Amniotic epithelial cell (primary cell): ENCODE measurements around the gene RSAD2.
A peak's percentile ranks its signal among the peaks of the same experiment; 100 is the strongest.
"Not testable (repeated sequence)": the region's sequence is repeated elsewhere in the genome, so short reads cannot be mapped to it uniquely, and the experiment has no call there.

Source experiments
- DNase-seq: peaks from one replicate; pipeline ENCODE4 v3.0.0-alpha.2; 2010; ENCODE audit warnings: low read depth

RSAD2 gene

DNA sequence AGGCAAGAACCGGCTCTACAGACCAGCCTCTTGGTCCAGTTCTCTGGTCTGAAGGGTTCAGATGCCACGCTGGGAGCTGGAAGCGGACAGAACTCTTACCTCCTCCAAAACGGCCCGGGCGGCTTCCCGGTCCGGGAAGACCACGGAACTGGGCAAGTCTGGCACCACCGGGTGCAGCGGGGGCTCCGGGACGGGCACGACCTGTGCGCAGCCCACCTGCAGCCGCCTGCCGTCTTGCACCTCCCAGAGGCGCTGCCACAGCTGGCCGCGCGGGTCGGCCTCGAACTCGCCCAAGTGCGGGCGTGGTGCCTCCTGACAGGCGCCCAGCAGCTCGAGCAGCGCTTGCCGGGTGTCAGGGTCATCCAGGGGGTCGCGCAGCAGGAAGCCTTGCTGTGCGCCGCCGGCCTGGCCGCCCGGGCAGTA is 12.6 kb upstream of the RSAD2 start:
- no peak for DNase-seq

DNA sequence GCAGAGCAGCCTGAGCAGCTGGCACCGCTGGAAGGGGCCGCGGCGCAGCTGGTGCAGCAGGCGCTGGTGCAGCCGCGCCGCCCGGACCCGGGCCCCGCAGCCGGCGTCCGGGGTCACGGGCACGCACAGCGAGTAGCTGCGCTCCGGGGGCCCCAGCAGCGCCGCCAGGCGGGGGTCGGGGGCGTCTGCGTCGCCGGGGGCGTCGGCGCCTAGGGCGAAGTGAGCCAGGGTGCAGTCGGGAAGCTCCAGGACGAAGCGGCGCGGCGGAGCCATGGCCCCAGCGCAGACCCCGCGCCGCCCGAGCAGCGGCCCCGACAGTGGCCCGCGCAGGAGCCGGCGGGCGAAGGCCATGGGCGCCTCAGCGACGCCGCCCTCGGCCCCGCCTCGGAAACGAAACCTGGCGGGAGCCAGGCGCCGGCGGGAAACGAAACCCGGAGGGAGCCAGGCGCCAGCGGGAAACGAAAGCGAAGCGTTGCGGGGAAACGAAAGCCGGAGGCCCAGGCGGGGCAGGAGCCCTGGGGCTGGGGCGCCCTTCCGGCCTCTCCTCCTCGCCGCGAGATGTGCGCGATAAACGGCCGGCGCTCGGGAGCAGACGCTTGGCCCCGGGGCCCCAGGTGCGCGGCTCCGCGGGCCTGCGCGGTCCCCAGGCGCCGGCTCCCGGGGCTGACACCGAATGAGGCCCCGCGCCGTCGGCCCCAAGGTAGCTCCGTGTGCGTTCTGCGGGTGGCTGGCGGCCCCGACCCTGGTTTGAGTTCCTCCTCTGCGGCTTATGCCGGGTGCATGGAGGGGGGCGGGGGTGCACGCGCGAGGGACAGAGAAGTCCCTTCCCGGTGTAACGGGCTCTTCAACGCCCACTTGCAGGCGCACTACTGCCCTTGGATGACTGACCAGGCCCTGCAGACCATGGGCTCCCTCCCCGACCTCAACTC is 12.0 kb upstream of the RSAD2 start, which contains the start of gene CMPK2:
TSS of gene CMPK2 (minus strand) at position 562 of the 929 bp plus-strand sequence. CDS start at position 351, 211 bp downstream.
- DNase-seq = peak; percentile 40

DNA sequence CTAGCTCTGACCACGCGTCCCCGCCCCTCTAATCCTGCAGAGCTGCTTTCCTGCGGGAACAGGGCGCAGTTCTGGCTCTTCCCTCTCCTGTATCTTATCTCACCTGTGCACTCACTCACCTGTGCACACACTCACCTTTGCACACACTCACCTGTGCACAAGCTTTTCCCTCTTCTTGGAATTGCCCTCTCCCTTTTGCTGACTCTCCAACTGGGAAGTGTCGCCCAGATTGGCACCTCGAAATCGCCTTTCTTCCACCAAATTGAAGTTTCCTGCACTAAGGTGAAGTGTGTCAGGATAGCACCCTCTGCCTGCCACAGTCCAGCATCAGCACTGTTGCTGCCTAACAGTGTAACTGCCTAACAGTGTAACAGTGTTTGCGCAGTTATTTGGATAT is 11.3 kb upstream of the RSAD2 start:
- peak; percentile 42 for DNase-seq

DNA sequence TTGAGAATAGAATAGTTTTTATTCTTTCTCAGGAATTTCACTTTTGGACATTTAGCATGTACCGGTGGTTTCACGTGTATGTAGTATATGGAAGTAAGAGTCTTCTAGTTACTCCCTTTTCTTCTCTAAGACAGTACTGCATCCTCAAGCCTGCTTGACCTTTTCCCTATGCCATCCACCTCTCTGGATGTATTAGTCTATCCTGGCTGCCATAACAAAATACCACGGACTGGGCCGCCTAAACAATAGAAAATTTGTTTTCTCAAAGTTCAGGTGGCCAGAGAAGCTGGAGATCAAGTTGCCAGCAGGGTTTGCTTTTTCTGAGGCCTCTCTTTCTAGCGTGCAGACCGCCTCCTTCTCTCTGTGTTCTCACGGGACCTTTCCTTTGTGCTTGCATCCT is 10.6 kb upstream of the RSAD2 start:
- DNase-seq = no peak

DNA sequence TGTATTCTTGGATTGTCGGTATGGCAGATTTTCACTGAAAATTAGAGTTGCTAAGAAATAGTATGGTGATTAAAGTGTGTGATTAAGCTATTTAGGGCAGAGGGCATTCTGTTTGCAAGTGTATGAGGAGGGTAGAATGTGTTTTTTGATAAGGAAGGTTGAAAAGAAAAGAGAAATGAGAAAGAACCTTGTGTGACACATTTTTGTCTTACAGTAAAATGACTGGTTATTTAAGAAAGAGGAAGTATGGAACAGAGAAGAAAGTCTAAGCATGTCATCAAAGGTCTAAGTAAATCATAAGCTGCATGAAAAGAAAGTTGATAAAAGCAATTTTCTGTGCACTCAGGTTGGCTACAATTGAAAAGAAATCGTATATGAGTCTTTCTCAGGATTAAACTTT is 5.2 kb upstream of the RSAD2 start:
- DNase-seq = no peak

DNA sequence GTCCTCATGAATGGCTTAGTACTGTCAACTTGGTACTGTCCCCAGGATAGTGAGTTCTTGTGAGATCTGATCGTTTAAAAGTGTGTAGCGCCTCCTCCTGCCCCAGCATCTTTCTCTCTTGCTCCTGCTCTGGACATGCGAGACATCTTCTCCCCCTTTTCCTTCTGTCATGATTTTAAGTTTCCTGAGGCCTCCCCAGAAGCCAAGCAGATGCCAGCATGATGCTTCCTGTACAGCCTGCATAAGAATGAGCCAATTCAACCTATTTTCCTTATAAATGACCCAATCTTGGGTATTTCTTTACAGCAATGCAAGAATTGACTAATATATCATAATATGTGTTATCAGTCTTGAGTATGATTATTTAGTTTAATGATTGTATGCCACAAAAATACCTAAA is 3.5 kb upstream of the RSAD2 start:
- DNase-seq = no peak

DNA sequence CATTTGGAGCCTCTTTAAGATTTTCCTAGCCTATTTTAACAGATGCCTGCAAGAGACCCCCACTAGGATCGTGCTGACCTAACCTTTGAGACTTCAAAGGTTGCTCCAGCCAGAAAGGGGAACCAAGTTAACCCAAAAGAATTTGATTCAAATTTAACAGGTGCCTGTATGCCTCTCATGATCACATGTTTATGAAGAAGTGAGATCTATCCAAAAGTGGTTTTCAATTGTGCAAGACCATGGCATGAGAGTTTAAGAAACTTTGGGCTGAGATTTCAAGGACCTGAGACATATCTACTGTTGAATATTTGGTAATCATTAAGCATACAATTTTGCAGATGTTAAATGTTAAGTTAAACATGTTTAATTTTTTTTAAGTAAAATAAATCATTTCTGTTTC is 1.3 kb upstream of the RSAD2 start:
- DNase-seq = no peak

DNA sequence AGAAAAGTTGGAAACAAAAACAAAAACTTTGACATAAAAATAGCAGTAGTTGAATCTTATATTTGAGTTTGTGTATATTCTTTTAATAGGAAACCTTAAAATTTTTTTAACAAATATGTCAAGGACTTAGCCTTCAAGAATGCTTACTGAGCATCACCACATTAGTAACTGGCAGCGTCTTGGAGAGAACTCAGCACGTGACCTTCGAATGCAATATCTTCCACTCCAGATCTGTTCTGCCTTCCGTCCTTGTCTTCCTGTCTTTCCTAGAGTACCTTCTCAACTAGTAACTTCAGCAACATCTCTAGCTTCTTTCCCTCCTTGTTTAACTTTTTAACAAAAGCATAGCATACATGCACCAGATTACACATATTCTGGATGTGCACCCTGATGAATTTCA is 972 bp downstream of the RSAD2 start:
- peak; percentile 26 for DNase-seq

DNA sequence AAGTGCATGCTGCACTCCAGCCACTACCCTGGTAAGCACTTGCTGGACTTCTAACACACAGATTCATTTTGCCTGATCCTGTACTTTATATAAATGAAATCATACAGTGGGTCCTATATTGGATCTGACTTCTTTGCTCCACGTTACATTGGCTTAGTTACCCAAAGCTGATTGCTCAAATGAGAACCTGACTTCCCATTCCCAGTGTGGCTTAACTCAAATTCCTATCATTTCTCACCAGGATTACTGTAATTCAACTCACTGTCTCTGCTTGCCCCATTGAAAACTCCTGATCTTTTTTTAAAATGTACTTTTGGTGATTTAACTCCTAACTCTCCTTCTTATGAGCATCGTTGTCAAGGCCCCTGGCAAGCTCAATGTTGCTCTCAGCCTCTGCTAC is 1.4 kb downstream of the RSAD2 start:
- peak; percentile 52 for DNase-seq

DNA sequence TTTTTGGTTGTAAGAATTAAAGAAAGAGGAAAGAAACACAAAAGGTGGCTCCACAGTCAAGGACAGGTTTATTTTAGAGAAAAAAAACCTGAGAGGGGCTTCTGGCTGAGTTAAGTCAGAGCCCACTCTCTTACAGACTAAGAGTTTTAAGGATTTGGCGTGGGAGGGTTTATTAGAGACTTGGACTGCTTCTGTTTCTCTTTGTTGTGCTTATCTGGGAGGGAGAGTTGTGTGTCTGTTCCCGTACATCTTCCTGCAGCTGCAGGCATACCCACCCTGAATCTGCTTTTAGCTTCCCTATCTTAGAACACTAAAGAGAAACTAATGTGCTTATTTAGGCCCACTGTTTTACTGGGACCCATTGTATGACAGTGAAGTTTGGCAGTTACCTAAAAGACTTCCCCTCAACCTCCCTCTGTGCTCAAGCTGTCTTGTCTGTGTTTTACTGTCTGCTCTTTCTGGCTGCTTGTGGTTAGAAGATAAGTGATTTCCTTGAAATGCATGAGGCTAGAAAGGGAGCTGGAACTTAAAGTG is 2.7 kb downstream of the RSAD2 start:
- peak; percentile 40 for DNase-seq

DNA sequence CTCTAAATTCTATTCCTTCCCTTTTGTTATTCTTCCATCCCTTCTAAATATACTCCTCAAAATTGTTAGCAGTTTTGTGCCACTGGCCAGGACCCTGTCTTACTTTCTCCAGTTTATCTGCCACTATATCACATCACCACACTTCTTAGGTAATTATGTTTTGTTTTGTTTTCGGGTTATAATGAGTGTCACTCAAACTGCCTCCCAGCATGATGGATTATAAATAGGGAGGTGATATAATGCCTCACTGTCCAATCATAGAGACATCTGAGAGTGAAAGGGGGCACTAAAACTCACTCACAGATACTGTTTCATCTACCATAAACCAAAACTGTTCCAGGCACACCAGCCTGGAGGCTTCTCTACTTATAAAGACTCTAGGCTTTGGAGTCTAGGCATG is 3.5 kb downstream of the RSAD2 start:
- no peak for DNase-seq

DNA sequence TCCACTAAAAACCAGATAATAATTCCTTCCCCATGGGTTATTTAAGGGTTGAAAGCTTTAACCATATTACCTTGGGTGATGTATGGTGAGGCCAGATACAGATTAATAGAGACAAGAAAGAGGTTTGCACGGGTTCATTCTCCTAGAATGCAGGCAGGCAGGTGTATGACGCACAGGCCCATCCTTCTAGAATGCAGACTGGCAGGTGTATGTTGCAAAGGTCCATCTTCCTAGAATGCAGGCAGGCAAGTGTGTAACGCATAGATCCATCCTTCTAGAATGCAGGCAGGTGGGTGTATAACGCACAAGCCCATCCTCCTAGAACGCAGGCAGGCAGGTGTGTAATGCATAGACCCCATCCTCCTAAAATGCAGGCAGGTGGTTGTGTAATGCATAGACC is 3.9 kb downstream of the RSAD2 start:
- DNase-seq = no peak

DNA sequence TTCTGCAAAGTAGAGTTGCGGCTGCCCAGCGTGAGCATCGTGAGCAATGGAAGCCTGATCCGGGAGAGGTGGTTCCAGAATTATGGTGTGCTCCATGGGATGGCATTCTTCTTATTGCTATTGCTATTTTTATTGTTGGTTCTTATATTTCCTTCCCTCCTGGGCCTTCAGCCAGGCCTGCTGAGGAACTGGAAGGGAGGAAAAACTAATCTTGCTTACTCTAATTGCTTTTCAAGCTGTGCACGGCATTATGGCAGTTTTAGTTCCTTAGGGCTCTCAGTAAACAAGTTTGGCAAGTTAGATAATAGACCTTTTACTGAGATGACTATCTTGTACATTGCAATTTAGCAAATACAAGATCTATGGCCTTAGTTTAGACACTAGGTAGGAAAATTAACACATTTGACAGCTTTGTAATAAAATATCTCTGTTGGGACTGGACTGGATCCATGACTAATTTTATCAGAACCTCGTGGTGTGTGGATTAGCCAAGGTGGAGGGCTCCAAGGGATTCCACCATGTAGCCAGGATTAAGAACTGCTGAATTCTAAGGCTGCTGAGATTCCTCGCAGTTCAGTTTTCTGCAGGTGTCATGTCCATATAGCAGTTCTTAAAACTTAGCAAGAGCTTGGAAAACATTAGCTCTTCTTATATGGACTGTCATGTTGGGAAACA is 6.0 kb downstream of the RSAD2 start:
- DNase-seq = no peak

DNA sequence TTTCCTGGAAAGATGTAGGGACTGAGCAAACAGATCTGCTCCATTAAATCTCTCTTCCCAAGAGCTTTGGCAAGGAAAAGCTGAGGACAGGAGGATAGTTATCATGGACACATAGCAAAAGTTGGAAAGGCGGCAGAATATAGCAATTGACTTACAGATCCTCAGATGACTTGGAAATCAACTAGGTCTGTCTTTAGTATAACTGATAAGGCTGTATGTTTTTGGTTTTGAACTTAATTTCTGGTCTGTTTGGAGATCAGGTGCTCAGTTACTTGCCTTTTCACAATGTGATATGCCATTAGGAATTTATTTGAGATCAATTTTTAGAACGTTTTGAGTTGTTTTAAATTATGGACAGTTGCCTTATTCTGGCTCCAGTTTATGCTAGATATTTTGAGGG is 8.0 kb downstream of the RSAD2 start:
- DNase-seq = no peak

DNA sequence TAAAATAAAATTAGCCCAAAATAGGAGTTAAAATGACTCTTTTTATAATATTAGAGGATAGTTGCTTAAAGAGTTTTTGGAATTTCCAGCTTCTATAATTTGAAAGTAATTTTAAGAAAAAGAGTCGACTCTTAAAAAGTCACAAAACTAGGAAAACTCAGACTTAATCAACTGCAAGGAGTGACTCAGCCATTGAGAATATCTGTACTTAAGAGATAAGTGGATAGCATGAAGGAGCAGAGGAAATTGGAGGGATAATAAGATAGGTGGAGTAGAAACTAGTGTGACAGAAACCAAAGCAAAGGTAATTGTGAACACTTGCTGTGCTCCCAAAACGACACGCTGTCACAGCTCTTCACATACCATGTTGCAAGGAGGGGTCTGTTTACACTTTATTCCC is 8.4 kb downstream of the RSAD2 start:
- no peak for DNase-seq

DNA sequence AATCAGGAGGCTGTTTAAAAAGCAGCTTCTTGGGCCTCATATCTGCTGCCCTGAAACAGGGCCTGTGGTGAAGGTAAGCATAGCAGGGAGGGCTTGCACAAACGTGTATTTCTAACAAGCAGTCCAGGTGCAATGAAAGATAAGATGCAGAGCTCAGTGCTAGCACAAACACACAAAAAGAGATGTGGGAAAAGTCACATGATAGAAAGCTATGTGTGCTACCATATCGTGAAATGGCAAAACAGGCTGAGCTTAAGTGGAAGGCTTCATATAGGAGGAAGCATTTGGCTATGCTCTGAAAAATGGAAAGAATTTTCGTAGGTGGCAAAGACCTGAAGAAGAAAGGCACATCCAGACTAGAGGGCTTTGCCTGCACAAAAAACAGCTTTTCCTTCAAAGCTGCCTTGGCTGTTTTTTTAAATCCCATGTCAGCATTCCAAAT is 10.2 kb downstream of the RSAD2 start:
- no peak for DNase-seq

DNA sequence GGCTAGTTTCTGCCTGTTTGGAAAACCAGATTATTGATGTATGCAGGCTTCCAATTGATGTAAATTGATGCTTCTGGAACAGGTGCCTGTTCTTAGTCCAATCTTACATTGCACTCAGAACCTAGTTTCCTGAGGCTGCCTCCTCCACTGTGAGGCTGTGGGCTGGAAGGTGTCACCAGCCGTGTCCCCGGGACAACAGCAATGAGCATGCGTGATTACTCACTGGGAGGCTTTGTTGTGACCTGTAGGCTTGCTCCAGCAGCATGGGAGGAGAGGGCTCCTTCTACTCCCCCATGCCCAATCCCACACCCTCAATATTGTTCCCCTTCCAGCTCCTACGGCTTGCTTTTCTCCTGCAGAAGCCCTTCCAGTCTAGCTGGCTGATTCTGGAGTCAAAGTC is 11.1 kb downstream of the RSAD2 start:
- DNase-seq = no peak

DNA sequence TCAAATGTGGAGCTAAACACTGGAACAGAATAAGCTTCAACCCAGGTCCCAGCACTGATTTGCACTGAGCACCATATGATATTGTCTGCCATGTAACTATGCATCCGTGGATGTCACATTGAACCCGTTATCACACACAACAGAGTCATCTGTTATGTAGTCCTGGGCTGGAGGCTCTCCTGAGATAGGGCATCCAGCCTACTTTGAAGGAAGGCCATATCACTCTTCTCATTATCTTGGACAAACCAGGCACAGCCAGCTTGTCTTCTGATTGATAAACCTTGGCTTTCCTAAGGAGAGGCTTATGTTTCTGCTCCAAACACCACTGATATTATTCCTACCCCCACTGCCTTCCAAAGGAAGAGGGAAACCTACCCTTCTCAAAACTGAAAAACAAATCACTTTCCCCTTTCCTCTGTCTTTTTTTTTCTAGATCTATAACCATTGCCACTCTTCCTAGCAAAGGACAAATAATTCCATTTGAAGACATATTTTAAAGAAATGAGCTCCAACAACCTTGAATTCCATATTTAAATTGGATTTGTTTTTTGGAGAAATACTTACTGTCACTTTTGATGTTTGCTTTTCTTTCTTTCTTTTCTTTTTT is 16.4 kb downstream of the RSAD2 start:
- DNase-seq = no peak

DNA sequence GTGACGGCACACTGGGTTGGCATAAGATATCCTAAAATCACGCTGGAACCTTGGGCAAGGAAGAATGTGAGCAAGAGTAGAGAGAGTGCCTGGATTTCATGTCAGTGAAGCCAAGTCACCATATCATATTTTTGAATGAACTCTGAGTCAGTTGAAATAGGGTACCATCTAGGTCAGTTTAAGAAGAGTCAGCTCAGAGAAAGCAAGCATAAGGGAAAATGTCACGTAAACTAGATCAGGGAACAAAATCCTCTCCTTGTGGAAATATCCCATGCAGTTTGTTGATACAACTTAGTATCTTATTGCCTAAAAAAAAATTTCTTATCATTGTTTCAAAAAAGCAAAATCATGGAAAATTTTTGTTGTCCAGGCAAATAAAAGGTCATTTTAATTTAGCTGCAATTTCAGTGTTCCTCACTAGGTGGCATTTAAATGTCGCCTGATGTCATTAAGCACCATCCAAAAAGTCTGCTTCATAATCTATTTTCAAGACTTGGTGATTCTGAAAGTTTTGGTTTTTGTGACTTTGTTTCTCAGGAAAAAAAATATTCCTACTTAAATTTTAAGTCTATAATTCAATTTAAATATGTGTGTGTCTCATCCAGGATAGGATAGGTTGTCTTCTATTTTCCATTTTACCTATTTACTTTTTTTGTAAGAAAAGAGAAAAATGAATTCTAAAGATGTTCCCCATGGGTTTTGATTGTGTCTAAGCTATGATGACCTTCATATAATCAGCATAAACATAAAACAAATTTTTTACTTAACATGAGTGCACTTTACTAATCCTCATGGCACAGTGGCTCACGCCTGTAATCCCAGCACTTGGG is 19.6 kb downstream of the RSAD2 start:
- DNase-seq = peak; percentile 34

DNA sequence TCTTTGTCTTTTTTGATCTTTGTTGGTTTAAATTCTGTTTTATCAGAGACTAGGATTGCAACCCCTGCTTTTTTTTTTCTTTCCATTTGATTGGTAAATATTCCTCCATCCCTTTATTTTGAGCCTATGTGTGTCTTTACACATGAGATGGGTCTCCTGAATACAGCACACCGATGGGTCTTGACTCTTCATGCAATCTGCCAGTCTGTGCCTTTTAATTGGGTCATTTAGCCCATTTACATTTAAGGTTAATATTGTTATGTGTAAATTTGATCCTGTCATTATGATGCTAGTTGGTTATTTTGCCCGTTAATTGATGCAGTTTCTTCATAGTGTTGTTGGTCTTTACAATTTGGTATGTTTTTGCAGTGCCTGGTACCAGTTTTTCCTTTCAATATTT is 25.0 kb downstream of the RSAD2 start:
- not testable (repeated sequence) for DNase-seq

DNA sequence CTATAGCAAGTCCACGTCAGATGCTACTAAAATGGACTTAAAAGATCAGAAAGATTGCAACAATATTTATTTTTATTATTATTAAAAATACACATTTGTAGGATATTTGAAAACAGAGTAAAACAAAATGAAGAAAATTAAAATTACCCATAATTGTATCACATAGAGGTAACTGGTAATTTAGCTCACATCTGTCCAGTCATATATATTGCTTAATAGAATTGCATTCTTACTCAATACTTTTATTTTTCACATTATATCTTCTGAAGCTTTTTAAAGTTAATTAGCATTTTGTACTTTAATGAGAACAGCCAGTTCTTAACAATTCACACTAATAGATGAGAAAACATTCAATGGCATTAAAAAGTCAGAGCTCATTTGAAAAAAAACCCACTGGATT is 28.1 kb downstream of the RSAD2 start:
- no peak for DNase-seq
